NOMO-1 (cell line): Measurements from ENCODE around the gene ATF7.
"Not testable (repeated sequence)": the region's sequence is repeated elsewhere in the genome, so short reads cannot be mapped to it uniquely, and the experiment has no call there.

Source experiments
- DNase-seq, 2 experiments: peaks; one replicate each; lab custom pipeline; 2025; ENCODE audit not compliant: unreplicated experiment in 2 of 2; lab: John Stamatoyannopoulos, UW

ATF7 gene

DNA sequence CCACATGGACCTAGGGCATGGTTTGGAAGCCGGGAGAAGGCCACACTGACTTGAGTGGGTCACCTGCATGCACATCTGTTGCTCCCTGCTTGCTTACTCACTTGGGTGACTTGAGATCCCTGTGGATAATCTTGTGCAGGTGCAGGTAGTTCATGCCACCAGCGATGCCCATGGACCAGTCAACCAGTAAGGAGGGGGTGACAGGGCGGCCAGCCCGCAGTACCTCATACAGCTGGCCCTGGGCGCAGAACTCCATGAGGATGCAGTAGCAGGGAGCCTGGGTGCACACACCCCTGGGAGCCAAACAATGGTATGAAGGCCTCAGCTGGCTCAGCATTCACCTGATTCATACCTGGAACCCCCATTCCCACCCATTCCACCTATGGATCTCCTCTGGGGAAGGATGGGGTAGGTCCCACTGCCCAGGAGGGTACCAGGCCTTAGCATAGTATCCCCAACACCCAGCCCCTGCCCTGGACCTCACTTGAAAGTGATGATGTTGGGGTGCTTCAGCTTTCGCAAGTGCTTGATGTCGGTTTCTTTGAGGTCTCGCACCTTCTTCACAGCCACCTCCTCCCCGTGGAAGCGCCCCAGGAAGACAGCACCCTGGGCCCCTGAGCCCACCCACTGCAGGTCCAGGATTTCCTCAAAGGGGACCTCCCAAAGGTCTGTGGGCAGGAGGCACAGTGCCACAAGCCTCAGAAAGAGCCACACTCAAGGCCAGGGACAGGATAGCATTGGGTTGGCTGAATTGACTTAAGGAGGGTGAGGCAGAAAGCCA, 140.0 kb downstream of the ATF7 start:
- no peak for DNase-seq

DNA sequence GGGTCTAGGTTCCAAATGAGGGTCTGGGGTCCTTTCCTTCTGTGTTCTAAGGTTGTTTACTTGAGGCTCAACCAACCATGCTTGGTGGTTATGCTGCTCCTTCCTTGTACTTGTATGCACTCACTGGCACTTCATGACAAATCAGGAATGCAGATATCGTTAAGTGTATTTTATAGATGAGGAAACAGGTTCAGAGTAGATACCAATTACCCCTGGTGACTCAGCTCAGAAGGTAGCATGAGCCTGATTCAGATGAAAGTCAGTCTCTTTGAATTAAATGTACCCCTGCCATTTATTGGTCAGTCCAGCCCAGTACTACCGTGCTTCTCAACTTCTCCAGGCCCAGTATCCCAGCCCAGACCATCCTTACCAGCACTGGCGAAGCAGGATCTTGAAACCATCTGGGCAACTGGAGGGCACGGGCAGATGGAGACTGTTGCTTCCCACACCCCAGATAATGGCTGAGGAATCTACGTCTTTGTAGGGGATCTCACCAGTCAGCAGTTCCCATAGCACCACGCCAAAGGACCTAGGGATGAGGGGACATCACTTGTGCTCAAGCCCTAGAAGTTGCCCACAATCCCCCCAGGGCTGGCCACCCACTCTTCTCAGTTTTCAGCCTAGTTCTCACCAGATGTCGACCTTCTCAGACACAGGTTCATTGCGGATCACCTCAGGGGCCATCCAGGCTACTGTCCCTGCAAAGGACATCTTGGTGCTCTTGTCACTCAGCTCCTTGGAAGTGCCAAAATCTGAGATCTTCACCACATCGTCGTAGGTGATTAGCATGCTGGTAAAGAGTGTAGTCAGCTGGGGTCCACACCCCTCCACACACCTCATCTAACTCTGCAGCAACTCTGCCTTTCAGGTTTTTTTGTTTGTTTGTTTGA, 141.3 kb downstream of the ATF7 start:
- no peak for DNase-seq

DNA sequence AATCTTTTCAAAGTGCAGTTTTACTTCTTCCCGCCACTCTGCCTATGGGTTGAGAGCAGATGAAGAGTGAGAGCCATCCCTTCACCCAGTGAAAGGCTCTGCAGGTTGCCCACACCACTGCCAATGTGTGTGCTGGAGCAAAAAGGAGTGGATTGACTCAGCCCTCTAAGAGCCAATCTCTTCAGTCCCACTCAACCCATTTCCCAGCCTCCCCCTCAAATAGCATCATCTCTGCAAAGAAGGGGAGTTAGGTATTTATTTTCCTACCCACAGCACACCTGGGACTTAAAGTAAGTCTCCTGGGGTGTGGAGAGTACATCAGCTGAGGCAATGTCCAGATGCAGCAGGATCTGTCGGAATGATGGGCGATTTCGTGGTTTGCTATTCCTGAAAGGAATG, 142.2 kb downstream of the ATF7 start:
- DNase-seq = no peak

DNA sequence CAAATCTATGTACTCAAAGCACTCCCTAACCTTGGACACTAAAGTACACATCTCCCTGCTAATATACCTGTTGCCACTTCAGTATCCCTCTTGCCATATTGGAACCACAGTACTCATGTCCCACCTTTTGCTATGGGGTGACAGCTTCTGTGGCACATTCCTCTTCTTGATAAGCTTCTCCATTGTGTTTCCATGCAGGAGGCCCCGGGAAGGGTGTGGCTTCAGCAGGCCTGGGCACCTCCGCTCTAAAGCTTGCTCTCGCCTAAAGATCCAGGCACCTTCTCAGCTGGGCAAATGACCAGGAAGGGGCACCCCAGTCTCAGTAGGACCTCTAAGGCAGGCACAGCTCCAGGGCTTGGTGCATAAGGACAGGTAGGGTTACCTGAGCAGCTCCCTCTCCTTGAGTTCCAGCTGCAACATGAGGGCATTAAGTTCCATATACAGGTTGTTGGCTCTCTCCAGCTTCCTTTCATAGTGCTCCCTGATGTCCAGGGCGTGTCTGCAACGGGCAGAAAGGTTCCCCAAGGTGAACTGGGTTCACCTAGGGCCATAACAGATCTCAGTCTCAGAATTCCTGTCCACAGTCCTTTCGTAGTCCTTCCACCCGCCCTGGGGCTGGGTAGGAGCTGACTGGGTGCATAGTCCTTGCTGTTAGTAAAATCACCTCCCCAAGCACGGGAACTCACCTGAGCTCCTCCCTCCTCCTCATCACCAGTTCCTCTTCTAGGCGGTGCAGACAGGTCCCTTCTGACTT, 142.8 kb downstream of the ATF7 start:
- no peak for DNase-seq

DNA sequence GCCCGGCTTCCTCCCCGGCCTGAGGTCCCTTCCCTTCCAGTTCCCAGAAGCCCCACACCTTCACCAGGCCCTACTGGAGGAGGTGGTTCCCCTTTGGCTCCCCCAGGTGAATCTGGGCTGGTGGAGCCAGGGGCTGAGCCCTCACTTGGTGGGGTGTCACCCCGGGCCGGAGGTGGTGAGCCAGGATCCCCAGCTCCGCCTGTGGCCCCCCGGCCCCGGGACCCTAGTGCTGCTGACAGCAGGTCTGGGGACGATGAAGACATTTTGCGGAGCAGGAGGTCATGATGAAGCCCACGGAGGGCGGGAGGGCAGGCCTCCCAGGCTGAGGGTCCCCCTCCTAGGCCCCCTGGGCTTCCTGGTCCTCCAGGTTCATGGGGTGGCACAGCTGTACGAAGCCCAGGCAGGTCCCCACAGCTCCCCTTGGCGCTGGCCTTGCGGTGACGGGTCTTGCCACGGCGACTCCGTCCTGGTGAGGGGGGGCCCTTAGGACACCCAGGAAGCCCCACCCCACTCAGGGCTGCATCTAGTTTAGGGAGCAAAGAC, 143.5 kb downstream of the ATF7 start:
- no peak for DNase-seq

DNA sequence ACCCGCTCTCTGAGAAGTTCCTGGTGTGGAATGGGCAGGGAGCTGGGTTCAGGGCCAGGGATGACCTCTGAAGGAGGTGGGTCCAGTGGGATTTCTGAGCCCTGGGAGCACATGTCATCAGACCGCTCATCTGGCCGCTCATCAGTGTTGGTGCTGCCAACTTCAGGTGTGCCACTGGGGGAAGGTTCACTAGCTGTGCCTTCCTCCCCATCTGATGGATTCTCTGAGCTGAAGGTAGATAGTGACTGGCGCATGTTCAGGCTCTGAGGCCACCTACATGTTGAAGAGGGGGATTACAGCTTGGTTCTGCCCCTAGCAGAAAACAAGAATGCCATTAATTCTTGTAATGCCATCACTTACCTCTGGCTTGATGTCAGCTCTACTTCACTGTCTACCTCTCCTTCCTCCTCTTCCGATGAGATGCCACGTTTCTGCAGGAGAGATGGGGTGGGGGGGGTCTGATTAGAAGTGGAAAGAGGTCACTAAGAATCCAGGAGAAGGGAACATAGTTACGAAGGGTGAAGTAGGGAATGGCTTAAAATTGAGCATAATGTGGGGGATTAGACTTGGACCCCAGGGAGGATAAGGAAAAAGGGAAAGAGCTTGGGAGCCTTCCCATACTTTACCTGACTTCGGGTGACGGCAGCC, 144.1 kb downstream of the ATF7 start:
- no peak for DNase-seq

DNA sequence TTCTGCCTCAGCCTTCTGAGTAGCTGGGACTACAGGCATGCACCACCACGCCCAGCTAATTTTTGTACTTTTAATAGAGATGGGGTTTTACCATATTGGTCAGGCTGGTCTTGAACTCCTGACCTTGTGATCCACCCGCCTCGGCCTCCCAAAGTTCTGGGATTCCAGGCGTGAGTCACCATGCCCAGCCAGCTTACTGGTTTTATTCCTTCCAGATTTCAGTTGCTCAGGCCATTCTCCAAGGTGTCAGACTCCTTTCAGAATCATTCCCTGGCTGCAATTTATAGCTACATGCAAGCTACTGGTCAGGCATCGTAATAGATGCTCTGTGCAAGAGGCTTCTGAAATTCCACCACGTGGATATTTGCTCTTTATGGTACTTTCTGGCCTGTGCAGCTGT, 144.7 kb downstream of the ATF7 start:
- DNase-seq = not testable (repeated sequence)

DNA sequence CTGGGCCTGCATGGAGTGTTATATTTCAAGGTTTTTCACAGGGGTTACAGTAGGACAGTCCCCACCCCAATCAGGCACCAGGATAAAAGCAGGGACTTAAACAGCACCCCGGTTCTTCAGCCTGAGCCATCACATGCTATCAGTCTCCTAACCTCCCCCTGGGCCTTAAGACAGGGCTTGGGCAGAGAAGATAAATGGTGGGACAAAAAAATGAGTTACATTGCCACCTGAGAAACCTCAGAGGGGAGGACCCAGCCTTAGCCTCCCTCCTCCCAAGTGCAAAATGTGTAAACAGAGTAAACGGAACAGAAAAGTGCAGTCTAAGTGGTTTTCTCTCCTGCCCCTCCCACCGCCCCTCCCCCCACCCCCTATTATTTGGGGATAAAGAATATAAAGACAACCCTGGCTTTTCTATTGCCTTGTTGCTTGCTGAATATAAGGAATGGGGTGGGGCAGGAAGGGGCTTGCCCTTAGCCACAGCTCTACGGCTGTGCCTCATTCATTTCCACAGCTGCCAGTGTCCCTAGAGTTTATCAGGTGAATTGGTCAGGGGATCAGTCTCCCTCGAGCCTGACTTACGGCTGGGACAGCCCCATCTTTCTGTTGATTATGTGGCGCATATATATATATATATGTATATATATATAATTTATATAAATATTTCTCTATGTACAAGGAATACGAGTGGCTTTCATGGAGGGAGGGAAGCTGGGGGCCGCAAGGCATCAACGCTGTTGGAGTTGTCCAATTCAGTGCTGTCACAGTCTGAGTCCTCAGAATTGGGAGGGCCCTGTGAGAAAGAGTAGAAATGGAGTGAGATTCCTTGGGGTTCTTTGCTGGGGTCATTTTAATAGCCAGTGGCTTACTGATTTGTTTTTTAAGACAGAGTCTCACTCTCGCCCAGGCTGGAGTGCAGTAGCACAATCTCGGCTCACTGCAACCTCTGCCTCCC, 145.4 kb downstream of the ATF7 start:
- DNase-seq = no peak

DNA sequence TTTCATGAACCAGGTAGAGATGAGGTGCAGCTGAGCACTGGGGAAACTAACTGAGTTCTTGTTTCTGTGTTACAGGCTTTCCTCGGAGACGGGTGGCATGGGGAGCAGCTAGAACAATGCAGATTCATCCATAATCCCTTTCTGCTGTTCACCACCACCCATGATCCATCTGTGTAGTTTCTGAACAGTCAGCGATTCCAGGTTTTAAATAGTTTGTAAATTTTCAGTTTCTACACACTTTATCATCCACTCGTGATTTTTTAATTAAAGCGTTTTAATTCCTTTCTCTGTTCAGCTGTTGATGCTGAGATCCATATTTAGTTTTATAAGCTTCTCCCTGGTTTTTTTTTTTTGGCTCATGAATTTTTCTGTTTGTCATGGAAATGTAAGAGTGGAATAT, 146.9 kb downstream of the ATF7 start:
- no peak for DNase-seq

DNA sequence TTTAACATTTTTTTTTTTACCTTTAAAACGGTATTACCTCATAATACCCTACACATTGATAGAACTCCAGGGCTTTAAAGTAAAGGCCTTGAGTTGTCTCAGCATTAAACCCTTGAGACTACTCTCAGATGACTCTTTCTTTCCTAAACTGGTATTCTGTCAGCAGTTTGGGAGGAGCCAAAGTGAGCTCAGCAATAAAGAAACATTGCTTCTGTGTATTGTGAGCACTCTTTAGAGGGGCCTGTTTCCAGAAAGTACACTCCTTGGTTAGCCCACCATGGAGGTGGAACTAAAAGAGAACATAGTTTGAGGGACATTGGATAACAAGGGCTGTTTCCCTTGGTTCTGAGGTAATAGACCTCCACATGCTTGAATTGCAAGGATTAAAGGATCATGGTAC, 147.3 kb downstream of the ATF7 start:
- no peak for DNase-seq

DNA sequence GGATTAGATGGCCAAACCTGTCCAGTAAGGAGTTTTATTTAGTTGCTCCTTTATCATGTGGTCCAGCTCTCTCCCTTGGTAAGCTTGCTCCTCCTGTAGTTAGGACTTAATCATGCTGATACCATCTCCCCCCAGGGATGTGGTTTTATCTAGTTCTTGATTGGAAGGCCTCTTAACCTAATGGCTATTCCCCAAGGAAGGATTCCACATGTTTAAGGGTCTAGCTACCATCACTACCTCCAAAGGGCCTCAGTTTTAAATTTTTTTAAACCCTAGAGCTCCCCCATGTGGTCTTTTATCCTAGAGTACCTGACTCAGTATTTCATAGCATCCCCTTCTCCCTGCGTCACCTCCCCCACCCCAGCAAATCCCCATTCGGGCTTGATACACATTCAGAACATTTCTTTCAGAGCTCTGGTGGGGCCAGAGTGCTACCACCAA, 149.4 kb downstream of the ATF7 start:
- DNase-seq = no peak

DNA sequence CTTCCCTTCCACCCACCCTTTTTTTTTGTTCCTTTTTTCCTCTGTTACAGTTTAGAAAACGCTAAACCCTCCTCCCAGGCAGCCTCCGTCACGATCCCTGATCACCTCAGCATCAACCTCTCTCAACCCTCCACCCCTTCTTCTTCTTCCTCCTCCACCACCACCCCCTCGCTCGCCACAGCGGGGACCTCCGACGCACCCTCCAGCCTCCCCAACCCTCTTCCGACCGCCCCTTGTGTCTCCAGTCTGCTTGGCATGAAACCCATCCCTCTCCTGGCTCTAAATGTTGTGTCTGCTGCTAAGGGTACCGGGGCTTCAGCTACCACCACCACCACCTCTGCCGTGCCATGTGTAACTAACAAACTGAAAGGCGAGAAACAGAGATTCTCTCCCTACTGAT, 151.4 kb downstream of the ATF7 start:
- no peak for DNase-seq

DNA sequence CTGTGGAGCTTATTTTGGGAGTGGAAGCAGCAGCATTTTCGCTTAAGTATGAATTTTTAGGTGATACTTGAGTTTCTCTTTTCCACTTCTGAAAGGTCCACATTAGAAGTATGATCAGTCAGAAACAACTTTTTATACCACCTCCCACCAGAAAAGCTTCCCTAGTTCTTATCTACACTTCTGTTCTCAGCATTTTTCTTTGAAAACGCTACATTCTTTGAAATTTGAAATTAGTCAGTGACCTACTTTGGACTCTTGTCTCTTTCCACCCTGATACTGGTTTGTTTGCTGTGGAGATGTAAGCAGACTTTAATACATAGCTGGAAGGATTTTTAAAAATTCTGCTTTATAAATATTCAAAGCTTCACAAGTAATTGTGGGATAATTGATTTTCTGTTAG, 152.1 kb downstream of the ATF7 start:
- DNase-seq = no peak

DNA sequence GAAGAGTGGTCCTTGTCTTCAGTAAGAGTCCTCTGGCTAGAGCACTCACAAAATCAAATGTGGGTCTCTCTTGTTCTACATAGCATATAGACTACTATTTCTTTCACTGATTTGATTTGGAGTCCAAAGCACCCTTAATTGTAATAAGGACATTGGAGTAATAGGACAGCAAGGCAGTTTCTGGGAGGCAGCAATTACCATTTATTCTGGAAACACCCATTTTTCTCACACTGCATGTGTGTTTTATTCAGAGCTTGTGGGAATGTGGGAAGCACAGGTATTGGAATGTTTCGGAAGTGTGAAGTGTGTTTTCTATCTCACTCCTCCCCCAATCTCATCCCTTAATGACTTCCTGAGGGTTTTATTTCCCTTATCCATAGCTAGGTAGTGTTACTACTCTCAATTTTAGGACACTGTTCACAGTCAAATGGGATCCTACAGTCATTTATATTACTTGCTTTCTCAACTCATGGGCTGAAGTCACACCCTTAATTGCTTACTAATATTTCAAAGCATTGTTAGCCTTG, 154.1 kb downstream of the ATF7 start:
- DNase-seq = no peak

DNA sequence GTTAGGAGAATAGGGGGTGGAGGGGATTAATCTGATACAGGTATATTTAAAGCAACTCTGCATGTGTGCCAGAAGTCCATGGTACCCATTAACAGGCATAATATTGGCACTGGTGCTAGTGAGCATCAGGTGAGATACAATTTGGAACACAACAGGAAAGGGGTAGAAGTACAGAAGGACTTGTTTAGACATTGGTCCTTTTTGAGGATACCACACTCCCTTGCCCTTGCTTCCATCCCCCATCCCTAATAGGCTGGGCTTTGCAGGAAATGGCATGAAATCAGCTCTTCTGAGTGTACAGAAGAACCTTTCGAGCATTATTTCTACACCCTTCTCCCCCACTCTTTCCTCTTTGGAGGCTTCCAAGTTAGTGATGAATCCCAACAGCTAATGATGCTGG, 157.9 kb downstream of the ATF7 start:
- no peak for DNase-seq

DNA sequence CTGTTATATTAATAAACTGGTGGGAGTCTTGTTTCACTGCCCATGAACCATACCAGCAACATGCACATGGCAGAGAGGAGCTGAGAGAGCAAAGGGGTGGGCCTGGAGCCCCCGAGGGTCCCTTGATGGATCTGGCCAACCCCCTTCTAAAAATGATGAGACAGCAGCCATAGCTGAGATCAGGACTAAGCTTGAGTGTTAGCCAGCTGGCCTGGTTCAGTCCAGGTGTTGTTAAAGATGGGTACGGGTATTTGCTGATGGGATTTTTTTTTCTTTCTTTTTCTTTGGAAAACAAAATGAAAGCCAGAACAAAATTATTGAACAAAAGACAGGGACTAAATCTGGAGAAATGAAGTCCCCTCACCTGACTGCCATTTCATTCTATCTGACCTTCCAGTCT, 158.3 kb downstream of the ATF7 start:
- no peak for DNase-seq

DNA sequence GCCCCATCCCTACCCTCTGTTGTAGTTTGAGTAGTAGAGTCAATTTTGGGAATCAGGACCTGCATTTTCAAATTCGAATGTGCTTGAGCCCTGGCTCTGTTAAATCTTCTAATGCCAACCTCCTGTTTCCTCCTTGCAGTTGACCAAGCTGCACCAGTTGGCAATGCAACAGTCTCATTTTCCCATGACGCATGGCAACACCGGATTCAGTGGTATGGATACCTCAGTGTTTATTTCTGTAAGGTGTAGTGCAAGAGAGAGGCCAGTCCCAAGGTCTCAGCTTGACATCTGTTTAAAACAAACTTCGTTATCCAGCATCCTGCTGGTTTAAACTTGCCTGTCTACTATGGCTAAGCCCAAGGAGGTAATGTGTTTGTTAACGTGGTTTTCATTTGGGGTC, 159.1 kb downstream of the ATF7 start:
- DNase-seq = no peak

DNA sequence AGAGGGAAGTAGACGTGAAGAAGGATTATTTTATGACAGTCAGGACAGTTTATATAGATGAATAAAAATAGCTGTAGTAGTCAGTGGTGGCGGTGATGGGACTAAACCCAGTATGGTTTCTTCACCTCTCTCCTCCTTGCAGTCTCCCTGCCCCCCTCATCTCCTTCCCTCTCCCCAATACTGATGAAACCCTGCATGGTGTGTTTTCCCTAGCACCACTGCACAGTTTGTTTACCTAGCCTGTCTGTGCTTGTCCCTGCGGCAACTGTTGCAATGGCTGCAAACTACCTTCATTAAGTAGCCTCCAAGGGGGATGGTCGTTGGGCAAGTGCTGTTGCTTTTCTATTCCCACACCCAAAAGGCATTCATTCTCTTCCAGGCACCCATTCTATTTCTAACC, 159.5 kb downstream of the ATF7 start:
- no peak for DNase-seq

DNA sequence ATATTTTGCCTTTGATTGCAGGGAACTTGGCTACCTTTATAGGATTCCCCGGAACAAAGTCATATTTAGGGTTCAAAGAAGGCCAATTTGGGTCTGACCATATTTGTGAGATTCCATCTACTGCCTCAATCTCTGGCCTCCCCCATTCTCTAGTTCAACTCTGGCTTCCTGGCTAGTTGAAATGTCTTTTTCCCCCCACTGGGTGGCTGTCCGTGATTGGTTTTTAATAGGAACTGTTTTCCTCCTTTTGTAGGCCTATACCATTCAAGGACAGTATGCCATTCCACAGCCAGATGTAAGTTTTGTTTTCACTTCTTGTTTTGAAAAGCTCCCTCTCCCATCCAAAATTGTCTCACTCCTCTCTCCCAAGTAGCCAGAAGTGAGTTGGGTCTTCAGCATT, 160.5 kb downstream of the ATF7 start:
- DNase-seq = no peak
